Sigmoid colon (tissue), 4 donors: ENCODE data around the gene BAHCC1.

ENCODE experiments used
- CTCF ChIP-seq, 4 experiments: fragments of 450-650 bp in 3 of 4; fragments of 200-600 bp in 1 of 4; IDR thresholded peaks; one replicate each; pipeline ENCODE4 v1.5.1; 2016 to 2019; ENCODE audit warnings: antibody characterized with exemption in 4 of 4, mild to moderate bottlenecking in 3 of 4, moderate library complexity in 2 of 4
- EP300 ChIP-seq, 4 donors: sonication (generic); formaldehyde crosslinking; IDR thresholded peaks; one replicate each; pipeline ENCODE4 v1.6.1; 2017; ENCODE audit warnings: antibody characterized with exemption in 4 of 4
- POLR2A ChIP-seq, 2 donors: fragments of 450-650 bp; IDR thresholded peaks; one replicate each; pipeline ENCODE4 v1.6.1; 2016; ENCODE audit warnings: antibody characterized with exemption in 2 of 2, mild to moderate bottlenecking in 2 of 2, moderate library complexity in 2 of 2
- POLR2AphosphoS5 ChIP-seq, 4 donors: sonication (generic); formaldehyde crosslinking; IDR thresholded peaks; one replicate each; pipeline ENCODE4 v1.6.1; 2017; ENCODE audit warnings: antibody characterized with exemption in 4 of 4

- TF ChIP-seq CTCF (IDR thresholded peaks at IDR 0.05) (no peak), POLR2A (IDR thresholded peaks at IDR 0.05) (no peak), EP300 (IDR thresholded peaks at IDR 0.05) (no peak), POLR2AphosphoS5 (IDR thresholded peaks at IDR 0.05) (no peak)
These were observed 57.8 kb downstream of the BAHCC1 start for GRCh38 chr17:81453076-81453475.
